ENCODE results near the gene CENPVL1. TPM values are rescaled to one million over a fixed set of nuclear protein-coding genes. Genes with fewer than 3 reads are reported as not detected.

Gene CENPVL1
- polyA plus RNA-seq, 4 donors = 0.16 to 0.34 (median 0.32) TPM; not detected in 1

Other genes starting within 250 kb of the CENPVL1 start
- 10 to 100 TPM; 12.5 to 24.4 (median 16.0) TPM for gene NUDT11, start 213.9 kb upstream of the CENPVL1 start, polyA plus RNA-seq (ENCODE audit: insufficient read length in 4 of 4)
- 1 to 10 TPM in 3 of 4 donors, under 1 TPM in 1; 0.40 to 2.1 (median 1.3) TPM for gene CENPVL3, start 91.6 kb upstream of the CENPVL1 start, polyA plus RNA-seq (ENCODE audit: insufficient read length in 4 of 4)
- under 1 TPM in 3 of 4 donors, not detected in 1; 0.16 to 0.34 (median 0.32) TPM for gene CENPVL2, start 27.7 kb upstream of the CENPVL1 start, polyA plus RNA-seq (ENCODE audit: insufficient read length in 4 of 4)
- 10 to 100 TPM; 16.4 to 24.2 (median 20.5) TPM for gene GSPT2, start 32.9 kb downstream of the CENPVL1 start, polyA plus RNA-seq (ENCODE audit: insufficient read length in 4 of 4)
- gene MAGED1, start 183.1 kb downstream of the CENPVL1 start, polyA plus RNA-seq (ENCODE audit: insufficient read length in 4 of 4) = 100 to 1,000 TPM; 306 to 433 (median 356) TPM

Measured in left renal pelvis (tissue), 4 donors.